Breast epithelium (tissue), 4 donors: ENCODE data around the gene MRGPRG. TPM values are rescaled to one million over a fixed set of nuclear protein-coding genes. Genes with fewer than 3 reads are reported as not detected.
A peak's percentile ranks its signal among the peaks of the same experiment; 100 is the strongest.

ENCODE experiments used
- DNase-seq, 2 donors: peaks; one replicate each; pipeline ENCODE4 v3.0.0-alpha.2; 2019; ENCODE audit warnings: low spot score in 2 of 2
- H3K27ac ChIP-seq, 2 donors: fragments of 200-600 bp; sonication (generic) in 1 of 2; one replicate each; pipeline ENCODE4 v1.5.1; 2016 to 2019; ENCODE audit warnings: mild to moderate bottlenecking in 1 of 2
- H3K27me3 ChIP-seq, 2 donors: fragments of 200-600 bp; sonication (generic) in 1 of 2; one replicate each; pipeline versions ENCODE4 v1.5.1 to v1.6.0; 2017 to 2019; ENCODE audit warnings: control low read depth in 1 of 2, mild to moderate bottlenecking in 1 of 2
- H3K36me3 ChIP-seq: fragments of 200-600 bp; one replicate; pipeline ENCODE4 v1.5.1; 2019
- H3K4me1 ChIP-seq, 2 donors: fragments of 200-600 bp; sonication (generic); one replicate each; pipeline ENCODE4 v1.5.1; 2016 to 2019; ENCODE audit warnings: control low read depth in 1 of 2
- H3K4me3 ChIP-seq, 3 donors: fragments of 200-600 bp; sonication (generic); 1 replicate in 2 of 3; 2 replicates in 1 of 3; pipeline ENCODE4 v1.5.1; 2016 to 2019; ENCODE audit warnings: mild to moderate bottlenecking in 3 of 3, moderate library complexity in 2 of 3
- H3K9me3 ChIP-seq, 2 donors: fragments of 200-600 bp; sonication (generic) in 1 of 2; one replicate each; pipeline ENCODE4 v1.5.1; 2016 to 2019; ENCODE audit warnings: control low read depth in 1 of 2
- CTCF ChIP-seq, 3 donors: fragments of 450-650 bp; IDR thresholded peaks; one replicate each; pipeline ENCODE4 v1.5.1; 2016 to 2017; ENCODE audit warnings: antibody characterized with exemption in 3 of 3, mild to moderate bottlenecking in 3 of 3, moderate library complexity in 3 of 3
- POLR2A ChIP-seq: fragments of 450-650 bp; IDR thresholded peaks from one replicate; pipeline ENCODE4 v1.6.1; 2016; ENCODE audit warnings: antibody characterized with exemption, mild to moderate bottlenecking, moderate library complexity
- POLR2AphosphoS5 ChIP-seq, 3 donors: sonication (generic); formaldehyde crosslinking; IDR thresholded peaks; one replicate each; pipeline ENCODE4 v1.6.1; 2017; ENCODE audit warnings: antibody characterized with exemption in 3 of 3
- intact Hi-C: fragments of 100-400 bp; cut with DNase I; formaldehyde crosslinking; loops from one replicate; pipeline ENCODE4 v1.15.1; 2023; ENCODE audit warnings: low total_unique reads
- total RNA-seq, 3 donors: library from RNA; depleted of rRNA; stranded (reverse); fragments of >200 nt; gene quantifications; one replicate each; pipeline ENCODE4 v1.1.0, GENCODE V29; 2016

MRGPRG gene
- total RNA-seq, 3 donors from 2014 or later: not detected

- Histone ChIP-seq H3K4me1 (no peaks in the 10 kb centered on the region), H3K27me3 (peaks cover 0 to 23% of the 10 kb centered on the region in 2 donors), H3K9me3 (peaks cover 3 to 12% of the 10 kb centered on the region in 2 donors), H3K4me3 (no peak overlapping the region), H3K36me3 (no peaks in the 10 kb centered on the region), H3K27ac (no peak overlapping the region)
- TF ChIP-seq POLR2AphosphoS5 (IDR thresholded peaks at IDR 0.05) (no peak), CTCF (IDR thresholded peaks at IDR 0.05) (no peak), POLR2A (no peak)
- no peak for DNase-seq
- intact Hi-C loops: no loop called here
Measured at GRCh38 chr11:3206156-3206921, 12.3 kb downstream of the MRGPRG start.

GRCh38 chr11:3205261-3206155 is 13.1 kb downstream of the MRGPRG start:
- Histone ChIP-seq H3K36me3 (no peaks in the 10 kb centered on the region), H3K4me1 (no peaks in the 10 kb centered on the region), H3K27me3 (peaks cover 0 to 32% of the 10 kb centered on the region in 2 donors), H3K4me3 (no peak overlapping the region), H3K9me3 (peaks cover 0 to 6% of the 10 kb centered on the region in 2 donors), H3K27ac (no peak overlapping the region)
- intact Hi-C loops: no loop called here
- no peak for DNase-seq
- no peak for TF ChIP-seq POLR2AphosphoS5 (IDR thresholded peaks at IDR 0.05)
- no peak for TF ChIP-seq POLR2A
- TF ChIP-seq CTCF (IDR thresholded peaks at IDR 0.05): no peak

DNA sequence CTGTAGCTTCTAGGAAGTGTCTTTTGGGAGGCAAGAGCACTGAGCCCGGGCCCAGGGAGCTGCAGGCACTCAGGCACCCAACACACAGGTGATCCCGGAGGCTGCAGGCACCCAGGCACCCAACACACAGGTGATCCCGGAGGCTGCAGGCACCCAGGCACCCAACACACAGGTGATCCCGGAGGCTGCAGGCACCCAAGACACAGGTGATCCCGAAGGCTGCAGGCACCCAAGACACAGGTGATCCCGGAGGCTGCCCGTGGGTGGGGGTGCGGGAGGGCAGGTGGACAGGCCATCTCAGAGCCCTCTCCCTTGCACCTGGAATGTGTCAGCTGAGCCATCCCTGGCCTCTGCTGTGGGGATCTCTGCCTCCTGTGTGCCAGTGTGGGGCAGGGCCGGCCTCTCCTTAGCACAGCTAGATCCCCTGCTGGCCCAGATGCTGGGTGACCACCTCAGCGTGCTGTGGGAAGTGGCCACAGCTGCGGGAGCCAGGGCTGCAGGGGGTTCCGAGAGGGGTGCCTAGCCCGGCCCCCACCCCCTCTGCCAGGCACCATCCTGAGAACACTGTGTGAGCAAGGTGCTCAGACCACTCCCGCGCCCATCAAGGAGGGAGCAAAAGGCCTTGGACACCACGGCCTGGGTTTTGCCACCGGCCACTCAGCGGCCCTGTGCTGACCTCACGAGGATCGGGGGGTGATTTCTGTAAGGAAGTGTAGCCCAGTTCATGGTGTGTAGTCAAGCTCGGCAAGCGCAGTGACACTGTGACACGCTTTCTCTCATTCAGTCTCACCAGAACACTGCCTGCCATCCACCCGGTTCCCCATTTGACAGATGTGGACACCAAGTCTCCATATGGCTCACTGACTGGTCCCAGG is 14.2 kb downstream of the MRGPRG start:
- no peak for DNase-seq
- H3K9me3 ChIP-seq: no peaks in the 10 kb centered on the region
- H3K27ac ChIP-seq: no peak overlapping the region
- H3K4me1 ChIP-seq: no peaks in the 10 kb centered on the region
- no peak overlapping the region for H3K4me3 ChIP-seq
- TF ChIP-seq POLR2AphosphoS5 (IDR thresholded peaks at IDR 0.05) (no peak), POLR2A (no peak), CTCF (IDR thresholded peaks at IDR 0.05) (no peak)
- intact Hi-C loops: no loop called here
- no peaks in the 10 kb centered on the region for H3K36me3 ChIP-seq
- H3K27me3 ChIP-seq: peaks cover 0 to 35% of the 10 kb centered on the region in 2 donors

DNA sequence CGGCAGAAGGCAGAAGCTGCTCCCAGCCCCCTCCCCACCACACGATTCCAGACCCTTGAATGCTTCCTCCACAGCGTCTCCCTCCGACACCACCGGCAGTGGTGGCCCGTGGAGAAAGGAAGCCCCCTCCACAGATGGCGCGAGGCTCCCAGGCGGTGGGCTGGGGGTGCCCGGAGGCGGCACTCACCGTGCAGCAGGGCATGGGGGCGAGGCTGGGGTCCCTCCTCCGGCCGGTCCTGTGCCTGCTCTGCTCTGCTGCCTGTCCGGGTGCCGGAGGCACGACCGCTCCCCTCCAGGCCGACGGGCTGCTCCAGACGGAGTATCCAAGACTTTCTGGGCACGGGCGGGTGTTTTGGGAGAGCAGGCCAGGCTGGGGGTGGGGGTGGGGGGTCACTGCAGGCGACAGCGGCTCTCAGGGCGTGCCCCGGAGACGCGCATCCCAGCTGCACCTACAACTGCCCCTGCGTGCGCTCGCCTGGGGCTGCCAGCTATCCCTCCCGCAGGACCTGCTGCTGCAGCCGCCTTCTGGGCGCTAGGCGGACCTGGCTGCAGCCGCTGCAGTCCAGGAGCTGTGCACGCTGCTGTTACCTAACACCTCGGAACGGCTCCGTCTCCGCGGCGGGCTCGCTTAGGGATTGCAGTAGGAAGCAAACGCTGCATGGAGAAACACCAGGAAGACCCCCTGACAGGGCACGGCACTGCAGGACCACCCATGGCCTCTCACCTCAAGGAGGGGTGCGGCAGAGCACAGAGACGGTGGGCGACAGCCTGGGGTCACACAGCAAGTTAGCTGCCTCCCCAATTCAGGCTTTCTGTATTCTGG is 15.2 kb downstream of the MRGPRG start:
- intact Hi-C loops: no loop called here
- Histone ChIP-seq H3K4me3 (peak overlapping the region in 2 of 3 donors; percentile 4 to 51), H3K36me3 (no peaks in the 10 kb centered on the region), H3K27me3 (peaks cover 0 to 35% of the 10 kb centered on the region in 2 donors), H3K9me3 (no peaks in the 10 kb centered on the region), H3K4me1 (no peaks in the 10 kb centered on the region), H3K27ac (no peak overlapping the region)
- no peak for DNase-seq
- TF ChIP-seq POLR2A: no peak
- no peak for TF ChIP-seq POLR2AphosphoS5 (IDR thresholded peaks at IDR 0.05)
- TF ChIP-seq CTCF (IDR thresholded peaks at IDR 0.05): no peak
